PC-9 (cell line): ENCODE measurements around the gene ACBD3. TPM values are rescaled to one million over a fixed set of nuclear protein-coding genes. Genes with fewer than 3 reads are reported as not detected.

Experiments
- BruUV-seq: library from RNA; stranded (reverse); fragments of 400-500 nt; replicated peaks from 2 replicates; lab custom pipeline; 2021; lab: Mats Ljungman, UMichigan
- CTCF ChIA-PET: fragments of 300-600 bp; sonication (Branson Sonifier 250); formaldehyde crosslinking; loops from one replicate; lab custom pipeline; 2022; ENCODE audit warnings: antibody characterized with exemption; lab: Charles Lee
- POLR2A ChIA-PET: fragments of 300-600 bp; sonication (Branson Sonifier 250); formaldehyde crosslinking; loops from one replicate; lab custom pipeline; 2022; ENCODE audit warnings: antibody characterized with exemption; ENCODE audit not compliant: unreplicated experiment; lab: Charles Lee
- DNase-seq, 2 experiments: peaks; one replicate each; pipeline versions ENCODE4 v3.0.0 to v3.0.0-alpha.2; 2015 to 2022; ENCODE audit warnings: mixed read lengths in 1 of 2
- H2AFZ ChIP-seq: fragments of 200-600 bp; sonication (generic); 2 replicates; pipeline ENCODE4 v1.8.1; 2017; ENCODE audit warnings: antibody characterized with exemption
- H3F3A ChIP-seq: fragments of 200-600 bp; sonication (generic); 2 replicates; pipeline ENCODE4 v1.8.1; 2017; ENCODE audit warnings: antibody characterized with exemption, mild to moderate bottlenecking, low read depth; ENCODE audit not compliant: insufficient read depth
- H3K27ac ChIP-seq: fragments of 200-600 bp; sonication (generic); 2 replicates; pipeline ENCODE4 v1.6.1; 2016; ENCODE audit warnings: mixed run types
- H3K27me3 ChIP-seq: fragments of 200-600 bp; sonication (generic); 2 replicates; pipeline ENCODE4 v1.6.1; 2016; ENCODE audit warnings: low read depth, mixed run types; ENCODE audit not compliant: insufficient read depth
- H3K36me3 ChIP-seq: fragments of 200-600 bp; sonication (generic); 2 replicates; pipeline ENCODE4 v1.6.1; 2016; ENCODE audit warnings: low read depth, mixed run types
- H3K4me1 ChIP-seq: fragments of 200-600 bp; sonication (generic); replicated peaks from 2 replicates; pipeline ENCODE4 v1.6.1; 2016; ENCODE audit warnings: mixed run types; ENCODE audit not compliant: insufficient read depth
- H3K4me2 ChIP-seq: fragments of 200-600 bp; sonication (generic); 2 replicates; pipeline ENCODE4 v1.6.1; 2017; ENCODE audit warnings: mixed run types
- H3K4me3 ChIP-seq: fragments of 200-600 bp; sonication (generic); 2 replicates; pipeline ENCODE4 v1.6.1; 2016; ENCODE audit warnings: mixed run types
- H3K79me2 ChIP-seq: fragments of 200-600 bp; sonication (generic); 2 replicates; pipeline ENCODE4 v1.6.1; 2017; ENCODE audit warnings: low read depth, mixed run types
- H3K9me2 ChIP-seq: fragments of 200-600 bp; sonication (generic); 2 replicates; pipeline ENCODE4 v1.8.1; 2017; ENCODE audit warnings: mild to moderate bottlenecking; ENCODE audit not compliant: insufficient read depth
- H3K9me3 ChIP-seq: fragments of 200-600 bp; sonication (generic); 2 replicates; pipeline ENCODE4 v1.8.1; 2016; ENCODE audit warnings: low read depth; ENCODE audit not compliant: insufficient read depth
- H4K20me1 ChIP-seq: fragments of 200-600 bp; sonication (generic); 2 replicates; pipeline ENCODE4 v1.8.1; 2017; ENCODE audit not compliant: insufficient read depth
- CTCF ChIP-seq: fragments of 200-600 bp; sonication (generic); conservative IDR thresholded peaks from 2 replicates; pipeline ENCODE4 v1.6.1; 2017; ENCODE audit warnings: mixed run types, antibody characterized with exemption, mild to moderate bottlenecking, moderate library complexity
- EZH2 ChIP-seq: fragments of 200-600 bp; sonication (generic); IDR thresholded peaks from 2 replicates; pipeline ENCODE4 v1.8.0; 2017; ENCODE audit warnings: antibody characterized with exemption, low read depth
- intact Hi-C: fragments of 100-400 bp; cut with micrococcal nuclease; formaldehyde crosslinking; loops from one replicate; pipeline ENCODE4 v1.10.0; 2022; ENCODE audit not compliant: unreplicated experiment
- total RNA-seq: library from RNA; stranded (reverse); gene quantifications from 2 replicates; pipeline ENCODE4 v1.2.3, GENCODE V29; 2021

The ACBD3 gene
- total RNA-seq, 1 experiment from 2014 or later: 46.4 TPM

- Histone ChIP-seq H4K20me1 (no peaks in the 10 kb centered on the region), H3K27ac (peak overlapping the region; percentile 67), H3K9me3 (no peaks in the 10 kb centered on the region), H3K4me2 (peak overlapping the region; percentile 94), H3K4me3 (peak overlapping the region; percentile 82), H3K9me2 (no peaks in the 10 kb centered on the region), H3K36me3 (no peaks in the 10 kb centered on the region), H2AFZ (peak overlapping the region; percentile 90), H3K79me2 (no peaks in the 10 kb centered on the region), H3K4me1 (peaks cover 31% of the 10 kb centered on the region), H3F3A (peaks cover 38% of the 10 kb centered on the region; the same call in 1 of the 2 replicates), H3K27me3 (no peaks in the 10 kb centered on the region)
- intact Hi-C loops: loop anchor here (1.0 kb wide), 1 partner anchor 48 kb away; the partner anchor contains the start of gene H3-3A
- no TSS peak for BruUV-seq
- POLR2A ChIA-PET: interaction anchor here (0.6 to 0.7 kb wide), 2 partner anchors 13 to 458 kb away, joined by 3 to 8 read pairs; no protein-coding TSS in a partner anchor
- DNase-seq: peak; percentile 54 to 63
- CTCF ChIA-PET: interaction anchor here (0.7 to 5.6 kb wide), 3 partner anchors 10 to 251 kb away, joined by 3 to 29 read pairs (median 5); no protein-coding TSS in a partner anchor
- TF ChIP-seq EZH2: no peak
- no peak for TF ChIP-seq CTCF
Measured at GRCh38 chr1:226110249-226111097, 76.1 kb downstream of the ACBD3 start.

GRCh38 chr1:226109829-226110248 is 76.7 kb downstream of the ACBD3 start:
- no peaks in the 10 kb centered on the region for H3K79me2 ChIP-seq
- peak overlapping the region; percentile 67 for H3K27ac ChIP-seq
- intact Hi-C loops: loop anchor here (1.0 to 5.0 kb wide), 2 partner anchors 48 to 113 kb away; partner anchors contain the start of genes H3-3A and SDE2
- no peaks in the 10 kb centered on the region for H3K9me3 ChIP-seq
- peaks cover 31% of the 10 kb centered on the region for H3K4me1 ChIP-seq
- ChIA-PET CTCF (interaction anchor here (0.7 to 5.6 kb wide), 2 partner anchors 45 to 250 kb away, joined by 5 to 29 read pairs; no protein-coding TSS in a partner anchor), POLR2A (no interaction called here)
- no peak for TF ChIP-seq CTCF
- TF ChIP-seq EZH2: no peak
- H3K27me3 ChIP-seq: no peaks in the 10 kb centered on the region
- no peaks in the 10 kb centered on the region for H3K36me3 ChIP-seq
- H2AFZ ChIP-seq: peak overlapping the region; percentile 90
- no peaks in the 10 kb centered on the region for H4K20me1 ChIP-seq
- no peaks in the 10 kb centered on the region for H3K9me2 ChIP-seq
- H3K4me3 ChIP-seq: peak overlapping the region; percentile 82
- H3F3A ChIP-seq: peaks cover 38% of the 10 kb centered on the region; the same call in 1 of the 2 replicates
- no TSS peak for BruUV-seq
- peak; percentile 70 to 91 for DNase-seq
- peak overlapping the region; percentile 94 for H3K4me2 ChIP-seq

- intact Hi-C loops: loop anchor here (5.0 kb wide), 1 partner anchor 112 kb away; the partner anchor contains the start of gene SDE2
- Histone ChIP-seq H3K27ac (no peak overlapping the region), H3K36me3 (no peaks in the 10 kb centered on the region), H3K9me2 (no peaks in the 10 kb centered on the region), H4K20me1 (no peaks in the 10 kb centered on the region), H3K4me3 (peak overlapping the region; percentile 30; the same call in 1 of the 2 replicates), H2AFZ (no peak overlapping the region), H3K9me3 (no peaks in the 10 kb centered on the region), H3K4me1 (peaks cover 31% of the 10 kb centered on the region), H3K79me2 (no peaks in the 10 kb centered on the region), H3K4me2 (peak overlapping the region; percentile 60), H3K27me3 (no peaks in the 10 kb centered on the region), H3F3A (peaks cover 38% of the 10 kb centered on the region; the same call in 1 of the 2 replicates)
- POLR2A ChIA-PET: no interaction called here
- no peak for DNase-seq
- TF ChIP-seq CTCF: no peak; the same call in 1 of the 2 replicates
- TF ChIP-seq EZH2: no peak
- CTCF ChIA-PET: interaction anchor here (0.6 to 5.6 kb wide), 2 partner anchors 44 to 299 kb away, joined by 6 to 29 read pairs; partner anchors contain the start of gene PARP1
- BruUV-seq: no TSS peak
Measured at GRCh38 chr1:226108935-226109828, 77.4 kb downstream of the ACBD3 start.
